SK-N-SH (cell line): Measurements from ENCODE around the gene SCUBE3. TPM values are rescaled to one million over a fixed set of nuclear protein-coding genes. Genes with fewer than 3 reads are reported as not detected.

Experiments
- CTCF ChIA-PET: fragments of 300-600, 350-600 bp; formaldehyde crosslinking; extraction: SDS; loops from one replicate; lab custom pipeline; 2021; lab: Yijun Ruan, JAX
- POLR2A ChIA-PET: fragments of 350-600 bp; sonication (Branson Sonifier 250); formaldehyde crosslinking; extraction: SDS; loops from one replicate; lab custom pipeline; 2020; ENCODE audit warnings: antibody characterized with exemption, inconsistent platforms; lab: Yijun Ruan, JAX
- DNase-seq: peaks from one replicate; pipeline ENCODE4 v3.0.0; 2012
- H2AFZ ChIP-seq: fragments of 200-600 bp; sonication (generic); 2 replicates; pipeline ENCODE4 v1.8.1; 2016; ENCODE audit warnings: antibody characterized with exemption, mild to moderate bottlenecking, low read depth
- H3F3A ChIP-seq: fragments of 200-600 bp; sonication (generic); replicated peaks from 2 replicates; pipeline ENCODE3; 2016; ENCODE audit warnings: antibody characterized with exemption, mild to moderate bottlenecking; ENCODE audit not compliant: insufficient read depth
- H3K27ac ChIP-seq, 2 experiments: fragments of 200-500 bp in 1 of 2; fragments of 200-600 bp in 1 of 2; sonication (Bioruptor generic) in 1 of 2; sonication (generic), shearing (Covaris generic) in 1 of 2; 2 replicates each; pipeline versions ENCODE4 v1.5.1 to v1.6.1; 2014 to 2016; ENCODE audit warnings: low read depth in 2 of 2, inconsistent platforms in 1 of 2, low read length in 1 of 2, mild to moderate bottlenecking in 1 of 2, mixed read lengths in 1 of 2
- H3K27me3 ChIP-seq: fragments of 200-600 bp; sonication (generic), shearing (Covaris generic); 2 replicates; pipeline ENCODE4 v1.6.1; 2016; ENCODE audit warnings: mixed run types; ENCODE audit not compliant: insufficient read depth
- H3K36me3 ChIP-seq, 2 experiments: fragments of 200-500 bp in 1 of 2; fragments of 200-600 bp in 1 of 2; sonication (Bioruptor generic) in 1 of 2; sonication (generic) in 1 of 2; replicated peaks in 1 of 2; 2 replicates each; pipeline versions ENCODE3 to v1.5.1; 2014 to 2016; ENCODE audit warnings: low read length in 1 of 2, mild to moderate bottlenecking in 1 of 2; ENCODE audit not compliant: insufficient read depth in 2 of 2, control insufficient read depth in 1 of 2
- H3K4me1 ChIP-seq, 2 experiments: fragments of 200-500 bp in 1 of 2; fragments of 200-600 bp in 1 of 2; sonication (Bioruptor generic) in 1 of 2; sonication (generic), shearing (Covaris generic) in 1 of 2; 2 replicates each; pipeline versions ENCODE4 v1.5.1 to v1.6.1; 2014 to 2016; ENCODE audit warnings: low read depth in 1 of 2, low read length in 1 of 2, mixed run types in 1 of 2; ENCODE audit not compliant: insufficient read depth in 2 of 2, control insufficient read depth in 1 of 2
- H3K4me2 ChIP-seq: fragments of 200-600 bp; sonication (generic), shearing (Covaris generic); 2 replicates; pipeline ENCODE4 v1.6.1; 2017; ENCODE audit warnings: mixed run types
- H3K4me3 ChIP-seq, 2 experiments: fragments of 200-500 bp in 1 of 2; fragments of 200-600 bp in 1 of 2; sonication (Bioruptor generic) in 1 of 2; sonication (generic), shearing (Covaris generic) in 1 of 2; 2 replicates each; pipeline versions ENCODE4 v1.5.1 to v1.8.1; 2014 to 2016; ENCODE audit warnings: low read depth in 2 of 2, inconsistent platforms in 1 of 2, low read length in 1 of 2, mild to moderate bottlenecking in 1 of 2, mixed read lengths in 1 of 2, moderate library complexity in 1 of 2
- H3K79me2 ChIP-seq: fragments of 200-600 bp; sonication (generic); 2 replicates; pipeline ENCODE4 v1.8.1; 2017; ENCODE audit warnings: mild to moderate bottlenecking; ENCODE audit not compliant: insufficient read depth
- H3K9ac ChIP-seq: fragments of 200-600 bp; sonication (generic); 2 replicates; pipeline ENCODE4 v1.6.1; 2017; ENCODE audit warnings: mixed run types
- H3K9me2 ChIP-seq: fragments of 200-600 bp; sonication (generic); 2 replicates; pipeline ENCODE4 v1.6.1; 2017; ENCODE audit warnings: mixed run types
- H3K9me3 ChIP-seq: fragments of 200-600 bp; sonication (generic); 2 replicates; pipeline ENCODE4 v1.6.1; 2017; ENCODE audit warnings: mixed run types, mild to moderate bottlenecking, moderate library complexity
- H4K20me1 ChIP-seq: fragments of 200-600 bp; sonication (generic); 2 replicates; pipeline ENCODE4 v1.6.1; 2017; ENCODE audit warnings: mild to moderate bottlenecking, mixed run types; ENCODE audit not compliant: insufficient read depth
- CHD2 ChIP-seq: fragments of 150-350 bp; IDR thresholded peaks from 2 replicates; pipeline ENCODE4 v1.6.1; 2018; ENCODE audit warnings: low read length; ENCODE audit not compliant: partially characterized antibody
- ELF1 ChIP-seq: IDR thresholded peaks from 2 replicates; pipeline ENCODE4 v1.4.0; 2012
- EZH2phosphoT487 ChIP-seq: fragments of 200-600 bp; sonication (generic); IDR thresholded peaks from 2 replicates; pipeline ENCODE4 v1.6.1; 2017; ENCODE audit warnings: low read depth, mixed run types, mild to moderate bottlenecking, antibody characterized with exemption, moderate library complexity, borderline replicate concordance
- FOSL2 ChIP-seq: IDR thresholded peaks from 2 replicates; pipeline ENCODE4 v1.4.0; 2012; ENCODE audit warnings: low read depth, mild to moderate bottlenecking, moderate library complexity, borderline replicate concordance
- FOXJ3 ChIP-seq: sonication (generic); formaldehyde crosslinking; IDR thresholded peaks from 2 replicates; pipeline ENCODE4 v1.5.1; 2020; ENCODE audit warnings: mild to moderate bottlenecking, missing genetic modification reagents
- FOXM1 ChIP-seq: IDR thresholded peaks from 2 replicates; pipeline ENCODE4 v1.4.0; 2012; ENCODE audit warnings: low read depth, mild to moderate bottlenecking
- GATA2 ChIP-seq: sonication (generic); formaldehyde crosslinking; IDR thresholded peaks from 2 replicates; pipeline ENCODE4 v1.5.0; 2020; ENCODE audit warnings: mild to moderate bottlenecking, missing genetic modification reagents
- JUND ChIP-seq: IDR thresholded peaks from 2 replicates; pipeline ENCODE4 v1.4.0; 2012
- MEF2A ChIP-seq: IDR thresholded peaks from 2 replicates; pipeline ENCODE4 v1.4.0; 2012; ENCODE audit warnings: low read depth, borderline replicate concordance
- MXI1 ChIP-seq: IDR thresholded peaks from 2 replicates; pipeline ENCODE4 v1.6.1; 2012; ENCODE audit warnings: mild to moderate bottlenecking, low read depth, low read length, improper control_type of control experiment
- NRF1 ChIP-seq: IDR thresholded peaks from 2 replicates; pipeline ENCODE4 v1.6.1; 2012; ENCODE audit warnings: low read depth, mild to moderate bottlenecking, low read length
- RFX5 ChIP-seq: IDR thresholded peaks from 2 replicates; pipeline ENCODE4 v1.6.1; 2012; ENCODE audit warnings: mild to moderate bottlenecking, improper control_type of control experiment, low read length
- SIN3A ChIP-seq: IDR thresholded peaks from 2 replicates; pipeline ENCODE4 v1.6.1; 2012; ENCODE audit warnings: low read depth, mild to moderate bottlenecking, low read length, moderate library complexity, borderline replicate concordance
- SMC3 ChIP-seq: IDR thresholded peaks from 2 replicates; pipeline ENCODE4 v1.6.1; 2012; ENCODE audit warnings: low read depth, low read length, improper control_type of control experiment
- TAF1 ChIP-seq: IDR thresholded peaks from 2 replicates; pipeline ENCODE4 v1.6.1; 2012; ENCODE audit warnings: low read depth, mild to moderate bottlenecking, low read length, moderate library complexity, borderline replicate concordance
- YY1 ChIP-seq: IDR thresholded peaks from 2 replicates; pipeline ENCODE4 v1.4.0; 2012; ENCODE audit warnings: low read depth, mild to moderate bottlenecking
- WGBS: methylation state at CpG from one replicate; pipeline ENCODE4 v1.1.6; 2017; ENCODE audit warnings: low lambda C conversion rate; 5-methylcytosine and 5-hydroxymethylcytosine counted together
- polyA plus RNA-seq, 3 experiments: library from polyadenylated mRNA; depleted of rRNA; stranded (reverse); fragments of >200 nt; gene quantifications; 2 replicates each; pipeline ENCODE4 v1.2.3, GENCODE V29; 2012
- TF ChIP-seq, protein P1 (sequence below): IDR thresholded peaks from 2 replicates; pipeline ENCODE4 v1.4.0; 2012; ENCODE audit warnings: low read depth, borderline replicate concordance
- TF ChIP-seq, protein P2 (sequence below): fragments of 200-600 bp; sonication (generic); IDR thresholded peaks from 2 replicates; pipeline ENCODE4 v1.6.1; 2017; ENCODE audit warnings: antibody characterized with exemption, mild to moderate bottlenecking, moderate library complexity
- TF ChIP-seq, protein P3 (sequence below): fragments of 150-350 bp; IDR thresholded peaks from 2 replicates; pipeline ENCODE4 v1.6.1; 2017; ENCODE audit warnings: antibody characterized with exemption, low read length, low read depth, borderline replicate concordance
- TF ChIP-seq, protein P4 (sequence below): IDR thresholded peaks from 2 replicates; pipeline ENCODE4 v1.4.0; 2012; ENCODE audit warnings: low read depth, borderline replicate concordance

Gene SCUBE3
- polyA plus RNA-seq, 1 of the 3 experiments (the other 2 are of a cell fraction), result 2.0 TPM

DNA sequence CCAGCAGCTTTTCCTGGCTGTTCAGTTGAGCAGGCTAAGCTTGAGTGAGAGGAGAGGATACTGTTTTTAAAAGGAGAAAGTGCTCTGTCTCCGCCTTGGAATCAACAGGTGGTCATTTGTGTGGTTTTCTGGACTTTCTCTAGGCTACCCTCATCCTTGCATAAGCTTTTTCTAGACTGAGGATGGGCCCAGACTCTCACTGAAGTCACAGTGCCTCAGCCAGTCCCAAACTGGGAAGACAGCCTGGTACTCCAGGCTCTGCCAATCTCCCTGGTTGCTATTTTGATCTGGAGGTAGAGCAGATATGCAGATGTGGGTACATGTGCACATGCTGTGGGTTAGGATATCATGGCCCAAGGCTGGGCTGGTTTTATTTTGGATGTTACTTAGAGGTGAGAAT lies 7.0 kb downstream of the SCUBE3 start (continued):
- TF ChIP-seq SIN3A, result no peak
- no peak for TF ChIP-seq GATA2 (CRISPR knock-in tag)
- TF ChIP-seq RFX5, result no peak
- TF ChIP-seq, protein P1, sequence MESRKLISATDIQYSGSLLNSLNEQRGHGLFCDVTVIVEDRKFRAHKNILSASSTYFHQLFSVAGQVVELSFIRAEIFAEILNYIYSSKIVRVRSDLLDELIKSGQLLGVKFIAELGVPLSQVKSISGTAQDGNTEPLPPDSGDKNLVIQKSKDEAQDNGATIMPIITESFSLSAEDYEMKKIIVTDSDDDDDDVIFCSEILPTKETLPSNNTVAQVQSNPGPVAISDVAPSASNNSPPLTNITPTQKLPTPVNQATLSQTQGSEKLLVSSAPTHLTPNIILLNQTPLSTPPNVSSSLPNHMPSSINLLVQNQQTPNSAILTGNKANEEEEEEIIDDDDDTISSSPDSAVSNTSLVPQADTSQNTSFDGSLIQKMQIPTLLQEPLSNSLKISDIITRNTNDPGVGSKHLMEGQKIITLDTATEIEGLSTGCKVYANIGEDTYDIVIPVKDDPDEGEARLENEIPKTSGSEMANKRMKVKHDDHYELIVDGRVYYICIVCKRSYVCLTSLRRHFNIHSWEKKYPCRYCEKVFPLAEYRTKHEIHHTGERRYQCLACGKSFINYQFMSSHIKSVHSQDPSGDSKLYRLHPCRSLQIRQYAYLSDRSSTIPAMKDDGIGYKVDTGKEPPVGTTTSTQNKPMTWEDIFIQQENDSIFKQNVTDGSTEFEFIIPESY, result no peak

DNA sequence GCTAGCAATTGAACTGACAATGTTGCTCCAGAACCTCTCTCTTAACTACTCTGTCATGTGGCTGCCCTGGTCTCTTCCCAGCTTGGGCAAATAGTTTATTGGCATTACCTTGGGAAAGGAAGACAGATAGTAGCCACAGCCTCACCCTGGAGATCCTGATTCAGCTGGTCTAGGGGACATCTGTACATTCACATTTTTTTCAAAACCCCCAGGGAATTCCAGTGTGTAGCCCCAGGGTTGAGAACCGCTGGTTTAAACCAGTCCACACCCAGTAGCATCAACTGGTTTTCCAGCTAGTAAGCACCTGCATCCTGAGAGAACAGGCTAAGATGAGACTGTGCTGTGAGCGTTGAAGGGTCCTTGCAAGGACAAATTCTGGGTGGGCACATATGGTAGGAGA lies 9.6 kb downstream of the SCUBE3 start:
- Histone ChIP-seq H3K79me2 (no peaks in the 10 kb centered on the region), H4K20me1 (no peaks in the 10 kb centered on the region), H3K27ac (no peak overlapping the region), H3K4me3 (no peak overlapping the region), H3F3A (no peaks in the 10 kb centered on the region), H2AFZ (no peak overlapping the region), H3K4me1 (peaks cover 0 to 8% of the 10 kb centered on the region in 2 experiments; a peak in 1 of 4 replicates), H3K4me2 (no peak overlapping the region), H3K9me2 (no peaks in the 10 kb centered on the region), H3K36me3 (peaks cover 0 to 3% of the 10 kb centered on the region in 2 experiments), H3K9me3 (no peaks in the 10 kb centered on the region), H3K27me3 (no peaks in the 10 kb centered on the region), H3K9ac (no peak overlapping the region)
- 94% methylated on average over 2 of the region's 2 CpGs for WGBS
- no peak for DNase-seq
- ChIA-PET POLR2A (no interaction called here), CTCF (interaction anchor here (1.1 to 12.0 kb wide), 5 partner anchors 11 to 84 kb away, joined by 3 to 163 read pairs (median 6); no protein-coding TSS in a partner anchor)
- TF ChIP-seq, protein P2, sequence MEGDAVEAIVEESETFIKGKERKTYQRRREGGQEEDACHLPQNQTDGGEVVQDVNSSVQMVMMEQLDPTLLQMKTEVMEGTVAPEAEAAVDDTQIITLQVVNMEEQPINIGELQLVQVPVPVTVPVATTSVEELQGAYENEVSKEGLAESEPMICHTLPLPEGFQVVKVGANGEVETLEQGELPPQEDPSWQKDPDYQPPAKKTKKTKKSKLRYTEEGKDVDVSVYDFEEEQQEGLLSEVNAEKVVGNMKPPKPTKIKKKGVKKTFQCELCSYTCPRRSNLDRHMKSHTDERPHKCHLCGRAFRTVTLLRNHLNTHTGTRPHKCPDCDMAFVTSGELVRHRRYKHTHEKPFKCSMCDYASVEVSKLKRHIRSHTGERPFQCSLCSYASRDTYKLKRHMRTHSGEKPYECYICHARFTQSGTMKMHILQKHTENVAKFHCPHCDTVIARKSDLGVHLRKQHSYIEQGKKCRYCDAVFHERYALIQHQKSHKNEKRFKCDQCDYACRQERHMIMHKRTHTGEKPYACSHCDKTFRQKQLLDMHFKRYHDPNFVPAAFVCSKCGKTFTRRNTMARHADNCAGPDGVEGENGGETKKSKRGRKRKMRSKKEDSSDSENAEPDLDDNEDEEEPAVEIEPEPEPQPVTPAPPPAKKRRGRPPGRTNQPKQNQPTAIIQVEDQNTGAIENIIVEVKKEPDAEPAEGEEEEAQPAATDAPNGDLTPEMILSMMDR, result no peak
- TF ChIP-seq SMC3, result no peak
- no peak for TF ChIP-seq EZH2phosphoT487
- TF ChIP-seq MXI1, result no peak
- TF ChIP-seq FOSL2, result no peak
- no peak for TF ChIP-seq JUND
- no peak for TF ChIP-seq NRF1
- TF ChIP-seq CHD2, result no peak
- TF ChIP-seq TAF1, result no peak
- TF ChIP-seq MEF2A, result no peak
- no peak for TF ChIP-seq ELF1
- TF ChIP-seq YY1, result no peak
- TF ChIP-seq FOXJ3 (CRISPR knock-in tag), result no peak
- TF ChIP-seq FOXM1, result no peak
- TF ChIP-seq, protein P3, sequence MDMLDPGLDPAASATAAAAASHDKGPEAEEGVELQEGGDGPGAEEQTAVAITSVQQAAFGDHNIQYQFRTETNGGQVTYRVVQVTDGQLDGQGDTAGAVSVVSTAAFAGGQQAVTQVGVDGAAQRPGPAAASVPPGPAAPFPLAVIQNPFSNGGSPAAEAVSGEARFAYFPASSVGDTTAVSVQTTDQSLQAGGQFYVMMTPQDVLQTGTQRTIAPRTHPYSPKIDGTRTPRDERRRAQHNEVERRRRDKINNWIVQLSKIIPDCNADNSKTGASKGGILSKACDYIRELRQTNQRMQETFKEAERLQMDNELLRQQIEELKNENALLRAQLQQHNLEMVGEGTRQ, result no peak
- TF ChIP-seq RFX5, result no peak
- TF ChIP-seq, protein P4, sequence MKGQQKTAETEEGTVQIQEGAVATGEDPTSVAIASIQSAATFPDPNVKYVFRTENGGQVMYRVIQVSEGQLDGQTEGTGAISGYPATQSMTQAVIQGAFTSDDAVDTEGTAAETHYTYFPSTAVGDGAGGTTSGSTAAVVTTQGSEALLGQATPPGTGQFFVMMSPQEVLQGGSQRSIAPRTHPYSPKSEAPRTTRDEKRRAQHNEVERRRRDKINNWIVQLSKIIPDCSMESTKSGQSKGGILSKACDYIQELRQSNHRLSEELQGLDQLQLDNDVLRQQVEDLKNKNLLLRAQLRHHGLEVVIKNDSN, result no peak
